GM12874 (cell line): Measurements from ENCODE around the gene TBC1D22A.

Experiments used
- CTCF ChIP-seq: IDR thresholded peaks from 2 replicates; pipeline ENCODE4 v1.5.1; 2011; ENCODE audit warnings: low read depth, mild to moderate bottlenecking, control low read depth, low read length, moderate library complexity; ENCODE audit not compliant: insufficient read depth

The TBC1D22A gene

GRCh38 chr22:47205554-47205953 is 443.1 kb downstream of the TBC1D22A start:
- no peak for TF ChIP-seq CTCF

- no peak for TF ChIP-seq CTCF
Observed at GRCh38 chr22:47206164-47206563, 443.7 kb downstream of the TBC1D22A start.

- TF ChIP-seq CTCF, result no peak
Observed at GRCh38 chr22:47206666-47207218, 444.3 kb downstream of the TBC1D22A start.

- no peak for TF ChIP-seq CTCF
Observed at GRCh38 chr22:47207387-47207786, 444.9 kb downstream of the TBC1D22A start.

- TF ChIP-seq CTCF, result no peak
Observed at GRCh38 chr22:47207846-47208554, 445.6 kb downstream of the TBC1D22A start.

- no peak for TF ChIP-seq CTCF
Observed at GRCh38 chr22:47208630-47209029, 446.2 kb downstream of the TBC1D22A start.

GRCh38 chr22:47209040-47209514 is 446.6 kb downstream of the TBC1D22A start:
- no peak for TF ChIP-seq CTCF
